HepG2 (cell line): Measurements from ENCODE around the gene ABHD17A. TPM values are rescaled to one million over a fixed set of nuclear protein-coding genes. Genes with fewer than 3 reads are reported as not detected.

ENCODE experiments used
- ARID3A ChIP-seq: IDR thresholded peaks from 2 replicates; pipeline ENCODE4 v1.6.1; 2012; ENCODE audit warnings: low read depth, low read length, improper control_type of control experiment
- BCL3 ChIP-seq: sonication (generic); formaldehyde crosslinking; IDR thresholded peaks from 2 replicates; pipeline ENCODE4 v1.5.1; 2020; ENCODE audit warnings: mild to moderate bottlenecking, missing genetic modification reagents, moderate library complexity
- CERS6 ChIP-seq: sonication (generic); formaldehyde crosslinking; IDR thresholded peaks from 2 replicates; pipeline ENCODE4 v1.5.0; 2020; ENCODE audit warnings: missing genetic modification reagents
- CREB3 ChIP-seq: sonication (generic); formaldehyde crosslinking; IDR thresholded peaks from 2 replicates; pipeline ENCODE4 v1.5.0; 2020; ENCODE audit warnings: missing genetic modification reagents
- KAT2B ChIP-seq: fragments of 150-350 bp; IDR thresholded peaks from 2 replicates; pipeline ENCODE4 v1.6.1; 2014; ENCODE audit warnings: low read depth, low read length, borderline replicate concordance
- POGZ ChIP-seq: sonication (generic); formaldehyde crosslinking; IDR thresholded peaks from 2 replicates; pipeline ENCODE4 v1.4.0; 2020; ENCODE audit warnings: mild to moderate bottlenecking, missing genetic modification reagents
- SOX5 ChIP-seq: IDR thresholded peaks from 2 replicates; pipeline ENCODE4 v1.6.1; 2016; ENCODE audit warnings: borderline replicate concordance
- TMF1 ChIP-seq: sonication (generic); formaldehyde crosslinking; IDR thresholded peaks from 2 replicates; pipeline ENCODE4 v1.8.1; 2022; ENCODE audit warnings: low read depth, missing genetic modification reagents
- TOE1 ChIP-seq: sonication (generic); formaldehyde crosslinking; IDR thresholded peaks from 2 replicates; pipeline ENCODE4 v1.4.0; 2020; ENCODE audit warnings: mild to moderate bottlenecking, missing genetic modification reagents
- WIZ ChIP-seq: sonication (generic); formaldehyde crosslinking; IDR thresholded peaks from 2 replicates; pipeline ENCODE4 v1.5.1; 2020; ENCODE audit warnings: mild to moderate bottlenecking, missing genetic modification reagents
- ZNF232 ChIP-seq: sonication (generic); formaldehyde crosslinking; IDR thresholded peaks from 2 replicates; pipeline ENCODE4 v1.4.0; 2020; ENCODE audit warnings: missing genetic modification reagents, borderline replicate concordance
- ZNF446 ChIP-seq: sonication (generic); formaldehyde crosslinking; IDR thresholded peaks from 2 replicates; pipeline ENCODE4 v1.5.0; 2020; ENCODE audit warnings: mild to moderate bottlenecking, missing genetic modification reagents
- ZNF562 ChIP-seq: sonication (generic); formaldehyde crosslinking; IDR thresholded peaks from 2 replicates; pipeline ENCODE4 v1.8.0; 2022; ENCODE audit warnings: missing genetic modification reagents, borderline replicate concordance
- ZNF563 ChIP-seq: sonication (generic); formaldehyde crosslinking; IDR thresholded peaks from 2 replicates; pipeline ENCODE4 v1.8.0; 2022; ENCODE audit warnings: mild to moderate bottlenecking, moderate library complexity, missing genetic modification reagents
- ZNF609 ChIP-seq: sonication (generic); formaldehyde crosslinking; IDR thresholded peaks from 2 replicates; pipeline ENCODE4 v1.4.0; 2020; ENCODE audit warnings: mild to moderate bottlenecking, missing genetic modification reagents, borderline replicate concordance
- ZNF615 ChIP-seq: sonication (generic); formaldehyde crosslinking; IDR thresholded peaks from 2 replicates; pipeline ENCODE4 v1.5.0; 2020; ENCODE audit warnings: mild to moderate bottlenecking, missing genetic modification reagents, borderline replicate concordance
- ZNF670 ChIP-seq: sonication (generic); formaldehyde crosslinking; IDR thresholded peaks from 2 replicates; pipeline ENCODE4 v1.8.0; 2022; ENCODE audit warnings: mild to moderate bottlenecking, missing genetic modification reagents, borderline replicate concordance
- ZNF75D ChIP-seq: sonication (generic); formaldehyde crosslinking; IDR thresholded peaks from 2 replicates; pipeline ENCODE4 v1.8.1; 2023; ENCODE audit warnings: missing genetic modification reagents, mild to moderate bottlenecking, borderline replicate concordance
- ZNF878 ChIP-seq: sonication (generic); formaldehyde crosslinking; IDR thresholded peaks from 2 replicates; pipeline ENCODE4 v1.8.1; 2023; ENCODE audit warnings: mild to moderate bottlenecking, missing genetic modification reagents, moderate library complexity
- polyA plus RNA-seq, 8 experiments: library from polyadenylated mRNA; depleted of rRNA in 3 of 8; stranded (reverse) in 7 of 8; unstranded in 1 of 8; fragments of >200 nt; fragmentation: Illumina TruSeq in 4 of 8; extraction: Trizol in 4 of 8; gene quantifications; 2 replicates each; pipeline versions ENCODE4 v1.2.1 to v1.2.3, GENCODE V29; 2011 to 2016; ENCODE audit warnings: low read depth in 4 of 8, missing spikeins in 1 of 8, mixed read lengths in 1 of 8; ENCODE audit not compliant: insufficient read depth in 1 of 8
- total RNA-seq, 5 experiments: library from RNA; depleted of rRNA; stranded (reverse); fragments of >200 nt; fragmentation: Illumina TruSeq; extraction: Trizol; gene quantifications; 2 replicates each; pipeline ENCODE4 v1.2.3, GENCODE V29; 2016; ENCODE audit warnings: low read depth in 1 of 5
- TF ChIP-seq, protein P1 (sequence below): sonication (generic); formaldehyde crosslinking; IDR thresholded peaks from 2 replicates; pipeline ENCODE4 v1.8.1; 2023; ENCODE audit warnings: mild to moderate bottlenecking, missing genetic modification reagents, borderline replicate concordance

ABHD17A gene
- total and polyA plus RNA-seq, 2 of the 13 experiments (the other 11 are each of a cell fraction or from before 2014, with no cell fraction given): 27.7 to 40.8 TPM

DNA sequence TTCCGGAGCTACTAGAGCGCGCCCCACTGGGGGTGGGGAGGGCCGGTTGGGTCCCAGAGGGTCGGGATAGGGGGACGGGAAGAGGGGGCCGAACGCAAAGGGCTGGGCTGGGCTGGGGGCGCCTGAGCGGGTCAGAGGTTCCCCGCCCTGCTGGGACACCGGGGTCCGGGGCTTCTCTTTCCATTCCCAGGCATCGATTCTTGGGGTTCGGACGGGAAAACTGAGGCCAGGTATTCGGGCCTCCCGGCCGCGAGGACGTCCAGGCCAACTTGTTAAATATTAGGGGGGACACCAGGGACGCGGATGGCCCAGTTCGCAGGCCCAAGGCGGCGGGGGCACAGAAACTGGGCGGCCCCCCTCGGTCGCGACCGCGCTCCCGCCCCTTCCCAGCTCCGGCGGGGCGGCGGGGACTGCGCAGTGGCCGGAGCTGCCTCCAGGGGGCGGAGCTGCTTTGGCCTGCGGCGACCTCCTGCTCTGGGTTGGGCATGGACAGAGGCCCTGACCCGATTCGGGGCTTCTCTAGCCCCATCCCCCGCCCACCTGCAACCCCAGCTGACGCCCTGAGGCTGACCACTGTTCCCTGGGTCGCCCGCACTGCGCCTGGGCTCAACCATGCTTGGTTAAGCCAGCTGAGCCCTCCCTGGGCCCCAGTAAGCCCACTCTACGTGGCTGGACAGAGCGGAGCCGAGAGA lies 20.7 kb downstream of the ABHD17A start (continued):
- TF ChIP-seq TMF1 (CRISPR knock-in tag) (no peak), POGZ (CRISPR knock-in tag) (no peak; the same call in 1 of the 2 replicates), KAT2B (no peak), BCL3 (no peak), WIZ (CRISPR knock-in tag) (peak; percentile 10; the same call in 1 of the 2 replicates), TOE1 (no peak), ZNF609 (CRISPR knock-in tag) (0 out of 2 replicates have a peak, but pooled peaks have one; percentile 10), ZNF446 (CRISPR knock-in tag) (no peak), ZNF563 (CRISPR knock-in tag) (peak; percentile 17; the same call in 1 of the 2 replicates), ZNF232 (CRISPR knock-in tag) (no peak), ARID3A (no peak), ZNF670 (CRISPR knock-in tag) (no peak), SOX5 (CRISPR knock-in tag) (no peak), ZNF75D (no peak), CREB3 (CRISPR knock-in tag) (no peak), ZNF878 (no peak), CERS6 (CRISPR knock-in tag) (no peak), ZNF562 (CRISPR knock-in tag) (no peak), ZNF615 (CRISPR knock-in tag) (no peak)
- TF ChIP-seq, protein P1, sequence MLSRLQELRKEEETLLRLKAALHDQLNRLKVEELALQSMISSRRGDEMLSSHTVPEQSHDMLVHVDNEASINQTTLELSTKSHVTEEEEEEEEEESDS (CRISPR knock-in tag): no peak
